ENCODE data around the gene ASF1A. TPM values are rescaled to one million over a fixed set of nuclear protein-coding genes. Genes with fewer than 3 reads are reported as not detected.

ASF1A gene
- 10 to 100 TPM; 22.2 to 25.9 (median 23.7) TPM for total RNA-seq

DNA sequence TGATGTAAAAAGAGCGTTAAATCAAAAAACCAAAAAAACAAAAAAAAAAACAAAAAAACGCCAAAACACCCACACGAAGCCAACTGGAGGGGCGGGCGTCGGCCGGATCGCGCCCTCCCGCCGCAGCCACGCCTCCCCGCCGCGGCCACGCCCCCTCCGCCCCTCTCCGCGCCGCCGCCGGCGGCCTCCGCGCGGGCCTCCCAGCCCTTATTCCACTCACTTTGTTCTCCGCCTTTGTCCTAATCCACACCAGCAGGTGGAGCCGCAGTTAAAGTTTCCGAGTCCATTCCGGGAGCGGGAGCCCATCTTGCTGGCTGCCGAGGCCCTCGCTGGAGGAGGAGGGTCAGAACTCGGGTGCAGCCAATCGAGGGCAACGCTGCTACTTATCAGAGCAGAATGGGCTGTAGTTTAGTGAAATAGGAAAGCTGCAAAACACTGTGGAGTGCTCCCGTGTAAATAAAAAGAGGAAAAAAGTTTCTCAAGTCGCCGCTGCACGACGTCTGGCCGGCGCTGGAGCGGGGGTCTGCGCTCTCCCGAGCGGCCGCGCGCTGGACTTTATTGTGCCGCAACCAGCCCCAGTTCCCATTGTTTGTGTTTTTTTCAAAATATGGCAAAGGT is at the start of gene ASF1A:
Gene ASF1A (plus strand): TSS at position 346 of the 618 bp plus-strand sequence. CDS start 262 bp downstream, at position 608.
- Histone ChIP-seq H3K4me1 (peaks cover 0 to 30% of the 10 kb centered on the region in 2 donors), H3K27ac (peak within 1 kb of the TSS; percentile 94 to 98 (median 97)), H3K27me3 (no peaks in the 10 kb centered on the region), H3K4me3 (replicated peaks in 1 of 3) (peak within 1 kb of the TSS; percentile 82 to 97 (median 90)), H3K9me3 (no peaks in the 10 kb centered on the region), H3K36me3 (no peaks in the 10 kb centered on the region)
- intact Hi-C loops (cut with DNase I): loop anchor here (10.0 kb wide), 1 partner anchor 181 kb away; the partner anchor contains the start of gene FAM184A
- 1% methylated on average over 51 of the region's 51 CpGs for WGBS, 2 donors
- DNase-seq: peak; percentile 98 to 99
- peak in 4 of 6 experiments; percentile 51 to 82 (median 60) for TF ChIP-seq CTCF (IDR thresholded peaks at IDR 0.05)
- peak in 1 of 2 donors; percentile 91 for TF ChIP-seq POLR2A (IDR thresholded peaks at IDR 0.05)

DNA sequence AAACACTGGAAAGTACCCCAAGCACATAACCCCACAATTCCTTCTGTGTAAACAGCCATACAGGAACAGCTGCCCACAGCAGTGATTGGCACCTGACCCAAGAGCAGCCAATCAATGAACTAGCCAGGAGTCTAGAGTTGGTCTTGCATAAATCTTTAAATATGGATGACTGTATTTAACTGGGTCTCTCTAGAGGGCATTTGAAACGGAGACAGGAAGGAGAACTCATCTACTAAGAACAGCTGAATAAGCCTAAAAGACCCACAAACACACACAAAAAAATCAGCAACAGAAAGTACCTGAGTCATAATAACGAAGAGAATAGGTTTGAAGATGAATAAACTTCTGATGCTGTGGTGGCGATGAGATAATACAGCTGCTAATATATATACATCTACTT is 49.0 kb upstream of the ASF1A start:
- intact Hi-C loops (cut with DNase I): no loop called here
- TF ChIP-seq POLR2A (IDR thresholded peaks at IDR 0.05) (no peak), CTCF (IDR thresholded peaks at IDR 0.05) (no peak)
- Histone ChIP-seq H3K27ac (no peak overlapping the region), H3K9me3 (no peaks in the 10 kb centered on the region), H3K4me3 (replicated peaks in 1 of 3) (no peak overlapping the region), H3K36me3 (no peaks in the 10 kb centered on the region), H3K27me3 (no peaks in the 10 kb centered on the region), H3K4me1 (no peaks in the 10 kb centered on the region)
- 96 to 97% methylated on average over 3 of the region's 3 CpGs for WGBS, 2 donors
- DNase-seq: no peak

- TF ChIP-seq POLR2A (IDR thresholded peaks at IDR 0.05) (no peak), CTCF (IDR thresholded peaks at IDR 0.05) (no peak)
- Histone ChIP-seq H3K4me3 (replicated peaks in 1 of 3) (no peak overlapping the region), H3K27ac (no peak overlapping the region), H3K36me3 (no peaks in the 10 kb centered on the region), H3K9me3 (no peaks in the 10 kb centered on the region), H3K27me3 (no peaks in the 10 kb centered on the region), H3K4me1 (no peaks in the 10 kb centered on the region)
- 95 to 96% methylated on average over 5 of the region's 5 CpGs for WGBS, 2 donors
- intact Hi-C loops (cut with DNase I): no loop called here
- DNase-seq: no peak
Observed at GRCh38 chr6:118853408-118853807, 40.5 kb upstream of the ASF1A start.

- no peaks in the 10 kb centered on the region for H3K27me3 ChIP-seq
- intact Hi-C loops (cut with DNase I): no loop called here
- H3K9me3 ChIP-seq: no peaks in the 10 kb centered on the region
- WGBS, 2 donors: 95 to 97% methylated on average over 4 of the region's 4 CpGs
- no peak overlapping the region for H3K27ac ChIP-seq
- TF ChIP-seq POLR2A (IDR thresholded peaks at IDR 0.05) (no peak), CTCF (IDR thresholded peaks at IDR 0.05) (no peak)
- no peak overlapping the region for H3K4me3 ChIP-seq (replicated peaks in 1 of 3)
- no peaks in the 10 kb centered on the region for H3K36me3 ChIP-seq
- DNase-seq: no peak
- H3K4me1 ChIP-seq: no peaks in the 10 kb centered on the region
Observed at GRCh38 chr6:118856301-118856700, 37.7 kb upstream of the ASF1A start.

- WGBS, 2 donors: 79 to 85% methylated on average over 3 of the region's 3 CpGs
- intact Hi-C loops (cut with DNase I): no loop called here
- H3K9me3 ChIP-seq: no peaks in the 10 kb centered on the region
Observed at GRCh38 chr6:118859517-118860064, 34.4 kb upstream of the ASF1A start.

More at GRCh38 chr6:118859517-118860064, 34.4 kb upstream of the ASF1A start:
- H3K27me3 ChIP-seq: no peaks in the 10 kb centered on the region
- no peaks in the 10 kb centered on the region for H3K36me3 ChIP-seq
- H3K27ac ChIP-seq: no peak overlapping the region
- H3K4me3 ChIP-seq (replicated peaks in 1 of 3): no peak overlapping the region
- TF ChIP-seq CTCF (IDR thresholded peaks at IDR 0.05) (no peak), POLR2A (IDR thresholded peaks at IDR 0.05) (no peak)
- H3K4me1 ChIP-seq: peaks cover 4 to 7% of the 10 kb centered on the region in 2 donors
- no peak for DNase-seq
